Stimulated activated CD4-positive, alpha-beta T cell treated with anti-CD3 and anti-CD28 coated beads, Interleukin-12 subunit alpha, Interleukin-12 subunit beta, amount 100 ng/mL, for 48 hours (primary cell): ENCODE results near the gene CTBP2.

Experiments used
- DNase-seq, 3 donors: peaks; one replicate each; pipeline ENCODE4 v3.0.0-alpha.2; 2020; ENCODE audit warnings: low read depth in 2 of 3, low spot score in 1 of 3

The CTBP2 gene

DNA sequence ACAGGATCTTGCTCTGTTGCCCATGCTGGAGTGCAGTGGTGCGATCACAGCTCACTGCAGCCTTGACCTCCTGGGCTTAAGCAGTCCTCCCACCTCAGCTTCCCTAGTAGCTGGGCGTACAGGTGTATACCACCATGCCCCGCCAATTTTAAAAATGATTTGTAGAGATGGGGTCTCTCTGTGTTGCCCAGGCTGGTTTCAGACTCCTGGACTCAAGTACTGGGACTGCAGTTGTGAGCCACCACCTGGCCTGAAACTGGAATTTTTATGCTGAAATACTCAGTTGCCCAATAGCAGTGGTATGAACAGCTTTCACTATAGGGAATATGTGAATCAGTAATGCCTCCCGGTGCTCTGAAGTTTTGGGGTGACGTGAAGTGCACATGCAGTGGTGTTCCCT is 210.8 kb downstream of the CTBP2 start:
- no peak for DNase-seq

DNA sequence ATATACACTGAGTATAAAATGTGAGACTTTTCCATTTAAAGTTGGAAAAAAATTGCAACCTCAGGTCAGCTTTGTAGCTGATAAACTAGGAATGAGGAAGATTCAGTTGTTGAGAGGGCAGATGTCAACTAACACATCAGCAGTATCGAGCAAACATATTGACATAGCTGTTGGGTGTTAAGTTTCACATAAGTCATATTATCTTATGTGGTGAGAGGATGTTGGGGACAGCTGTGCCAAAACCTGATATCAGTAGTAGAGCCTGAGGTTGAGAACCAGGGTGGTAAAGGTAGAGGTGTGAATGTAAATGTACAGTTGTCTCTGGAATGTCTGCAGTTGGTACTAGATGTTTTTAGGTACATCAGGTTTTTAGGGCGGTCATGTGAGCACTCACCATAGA is 213.4 kb downstream of the CTBP2 start:
- DNase-seq, result no peak

DNA sequence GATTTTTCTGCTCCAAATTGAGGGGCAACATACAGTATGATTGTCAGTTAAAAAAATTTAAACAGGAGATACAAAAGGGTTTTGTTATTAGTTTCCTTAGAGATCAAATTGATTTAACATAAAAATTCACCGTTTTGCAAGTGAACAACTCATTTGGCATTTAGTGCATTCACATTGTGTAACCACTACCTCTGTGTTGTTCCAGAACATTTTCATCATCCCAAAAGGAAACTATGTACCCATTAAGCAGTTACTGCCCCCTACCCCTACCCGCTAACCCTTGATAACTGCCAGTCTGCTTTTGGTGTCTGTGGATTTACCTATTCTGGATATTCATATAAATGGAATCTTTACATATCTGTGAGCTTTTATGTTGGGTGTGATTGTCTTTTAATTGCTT is 215.4 kb downstream of the CTBP2 start:
- DNase-seq, result no peak

DNA sequence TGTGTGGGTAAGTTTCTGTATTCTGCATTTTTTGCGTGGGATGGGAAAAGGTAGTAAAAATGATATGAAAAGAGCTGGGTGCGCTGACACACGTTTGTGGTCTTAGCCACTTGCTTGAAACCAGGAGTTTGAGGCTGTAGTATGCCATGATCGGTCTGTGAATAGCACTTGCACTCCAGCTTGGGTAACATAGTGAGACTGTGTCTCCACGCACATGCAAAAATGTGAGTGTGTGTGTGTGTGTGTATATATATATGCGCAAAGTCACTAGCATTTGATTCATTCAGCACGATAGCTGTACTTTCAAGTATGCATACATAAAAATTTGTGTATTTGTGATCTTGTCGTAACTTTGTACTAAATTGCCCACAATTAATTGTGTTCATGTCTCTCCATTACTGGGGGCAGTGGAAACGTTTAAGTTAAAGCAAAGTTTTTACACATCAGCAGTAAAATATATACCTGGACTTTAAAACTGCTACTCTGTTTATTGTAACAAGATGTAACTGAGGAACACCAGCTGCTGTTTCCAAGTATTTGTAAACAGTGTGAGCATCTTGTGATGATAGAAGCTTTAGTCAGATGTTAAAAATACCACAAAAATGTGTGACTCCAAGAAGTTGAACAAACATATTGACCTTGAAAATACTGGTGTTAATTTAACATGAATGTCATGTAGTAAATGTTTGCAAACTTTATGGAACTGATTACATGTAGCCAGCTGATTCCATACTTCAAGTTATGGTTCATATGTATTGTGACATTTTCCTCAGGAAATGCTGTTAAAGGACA is 216.9 kb downstream of the CTBP2 start:
- no peak for DNase-seq

DNA sequence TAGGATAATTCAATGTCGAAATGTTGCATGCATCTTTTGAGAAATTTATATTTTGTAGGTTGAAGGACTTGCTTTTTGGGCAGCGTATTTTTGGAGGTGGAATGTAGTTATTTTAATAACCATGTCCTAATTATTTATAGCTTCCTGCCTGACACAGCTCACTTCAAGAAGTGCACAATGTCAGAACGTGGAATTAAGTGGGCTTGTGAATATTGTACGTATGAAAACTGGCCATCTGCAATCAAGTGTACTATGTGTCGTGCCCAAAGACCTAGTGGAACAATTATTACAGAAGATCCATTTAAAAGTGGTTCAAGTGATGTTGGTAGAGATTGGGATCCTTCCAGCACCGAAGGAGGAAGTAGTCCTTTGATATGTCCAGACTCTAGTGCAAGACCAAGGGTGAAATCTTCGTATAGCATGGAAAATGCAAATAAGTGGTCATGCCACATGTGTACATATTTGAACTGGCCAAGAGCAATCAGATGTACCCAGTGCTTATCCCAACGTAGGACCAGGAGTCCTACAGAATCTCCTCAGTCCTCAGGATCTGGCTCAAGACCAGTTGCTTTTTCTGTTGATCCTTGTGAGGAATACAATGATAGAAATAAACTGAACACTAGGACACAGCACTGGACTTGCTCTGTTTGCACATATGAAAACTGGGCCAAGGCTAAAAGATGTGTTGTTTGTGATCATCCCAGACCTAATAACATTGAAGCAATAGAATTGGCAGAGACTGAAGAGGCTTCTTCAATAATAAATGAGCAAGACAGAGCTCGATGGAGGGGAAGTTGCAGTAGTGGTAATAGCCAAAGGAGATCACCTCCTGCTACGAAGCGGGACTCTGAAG is 217.8 kb downstream of the CTBP2 start:
- DNase-seq, result no peak

DNA sequence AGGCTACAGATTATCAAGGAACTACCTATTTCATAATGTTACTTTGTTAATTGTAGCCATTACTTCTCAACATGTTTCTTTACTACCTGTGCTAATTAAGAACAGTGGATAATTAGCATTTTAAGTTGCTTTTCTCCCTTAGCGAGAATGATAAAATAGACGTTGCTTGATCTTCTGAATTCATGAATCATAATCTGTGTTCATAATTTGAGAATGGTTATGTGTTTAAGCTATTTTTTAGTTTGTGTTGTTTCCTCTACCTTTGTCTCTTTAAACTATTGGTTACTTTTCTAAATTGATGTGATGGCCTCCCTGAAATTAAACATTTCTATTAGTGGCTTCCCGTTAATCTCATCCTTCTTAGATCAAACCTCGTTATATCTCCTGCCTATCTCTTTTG is 218.5 kb downstream of the CTBP2 start, which contains the start of gene ZRANB1:
Gene ZRANB1 (plus strand): TSS at position 301 of the 400 bp plus-strand sequence. CDS start 371 bp downstream, outside the sequence.
- DNase-seq, result no peak

DNA sequence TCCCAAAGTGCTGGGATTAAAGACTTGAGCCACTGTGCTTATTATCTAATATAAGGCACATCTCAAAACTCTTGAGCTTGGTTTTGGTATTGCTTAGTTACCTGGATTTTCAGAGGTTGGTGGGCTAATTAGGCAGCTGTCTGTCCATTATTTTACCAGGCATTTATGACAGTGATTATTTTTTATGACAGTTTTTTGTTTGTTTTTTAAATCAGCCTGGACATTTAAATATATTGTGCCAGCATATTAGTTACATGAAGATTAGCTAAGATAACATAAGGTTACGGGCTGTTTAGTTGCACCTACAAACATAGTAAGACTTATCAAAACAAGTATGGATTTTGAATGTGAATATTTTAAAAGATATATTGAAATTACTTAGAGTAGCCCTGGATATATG is 221.1 kb downstream of the CTBP2 start:
- DNase-seq, result no peak

DNA sequence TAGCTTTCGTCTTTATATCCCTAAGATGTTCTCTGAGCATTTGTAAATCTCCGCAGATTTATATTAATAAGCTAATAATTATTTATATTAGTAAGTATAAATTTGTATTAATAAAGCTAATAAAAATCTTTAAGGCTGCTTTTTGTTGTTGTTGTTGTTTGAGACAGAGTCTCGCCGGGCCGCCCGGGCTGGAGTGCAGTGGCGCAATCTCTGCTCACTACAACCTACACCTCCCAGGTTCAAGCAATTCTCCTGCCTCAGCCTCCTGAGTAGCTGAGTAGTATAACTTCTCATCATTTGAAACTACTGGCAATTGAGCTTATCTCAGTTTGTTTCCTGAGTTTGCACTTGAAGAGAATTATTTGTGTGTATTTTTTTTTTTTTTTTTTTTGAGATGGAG is 223.6 kb downstream of the CTBP2 start:
- no peak for DNase-seq

DNA sequence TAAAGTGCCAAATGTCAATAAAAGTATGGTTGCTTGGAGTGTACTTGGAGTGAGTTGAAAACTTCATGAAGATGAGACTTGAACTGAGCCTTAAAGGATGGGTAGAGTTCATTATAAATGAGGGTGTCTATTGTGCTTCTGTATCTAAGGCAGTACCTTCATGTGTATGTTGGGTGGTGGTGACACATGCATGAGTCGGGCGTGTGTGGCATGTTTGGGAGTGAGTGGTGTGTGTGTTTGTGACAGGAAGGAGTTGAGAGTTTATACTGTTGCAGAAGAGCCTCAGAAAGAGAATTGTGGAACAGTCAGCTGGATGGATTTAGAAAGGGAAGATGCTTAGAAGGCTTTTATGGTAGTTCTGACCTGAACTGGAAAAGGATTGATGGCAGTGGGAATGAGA is 224.4 kb downstream of the CTBP2 start:
- peak in 1 of 3 donors; percentile 12 for DNase-seq
